Measurements from ENCODE around the gene GABBR2.
"Not testable (repeated sequence)": the region's sequence is repeated elsewhere in the genome, so short reads cannot be mapped to it uniquely, and the experiment has no call there.

GABBR2 gene

GRCh38 chr9:98468567-98469239 lies 240.0 kb downstream of the GABBR2 start:
- no peak for DNase-seq

GRCh38 chr9:98465799-98466198 lies 242.9 kb downstream of the GABBR2 start:
- DNase-seq, result no peak

GRCh38 chr9:98464156-98464690 lies 244.5 kb downstream of the GABBR2 start:
- not testable (repeated sequence) for DNase-seq

- no peak for DNase-seq
These were observed 246.4 kb downstream of the GABBR2 start for GRCh38 chr9:98462310-98462709.

GRCh38 chr9:98460704-98461103 lies 248.0 kb downstream of the GABBR2 start:
- no peak for DNase-seq

GRCh38 chr9:98457726-98458370 lies 250.9 kb downstream of the GABBR2 start:
- DNase-seq, result no peak

GRCh38 chr9:98456156-98456613 lies 252.6 kb downstream of the GABBR2 start:
- DNase-seq, result no peak

- no peak for DNase-seq
These were observed 253.2 kb downstream of the GABBR2 start for GRCh38 chr9:98455256-98456155.

- DNase-seq, result no peak
These were observed 255.0 kb downstream of the GABBR2 start for GRCh38 chr9:98453589-98454311.

GRCh38 chr9:98451576-98451975 lies 257.2 kb downstream of the GABBR2 start:
- no peak for DNase-seq

- DNase-seq, result no peak
These were observed 258.2 kb downstream of the GABBR2 start for GRCh38 chr9:98450496-98450895.

GRCh38 chr9:98449871-98450270 lies 258.9 kb downstream of the GABBR2 start:
- no peak for DNase-seq

GRCh38 chr9:98445576-98445975 lies 263.2 kb downstream of the GABBR2 start:
- no peak for DNase-seq

GRCh38 chr9:98444601-98445000 lies 264.1 kb downstream of the GABBR2 start:
- DNase-seq, result no peak

- DNase-seq, result no peak
These were observed 266.2 kb downstream of the GABBR2 start for GRCh38 chr9:98442541-98442940.

GRCh38 chr9:98442114-98442513 lies 266.6 kb downstream of the GABBR2 start:
- DNase-seq, result no peak

GRCh38 chr9:98438666-98439065 lies 270.1 kb downstream of the GABBR2 start:
- no peak for DNase-seq

- no peak for DNase-seq
These were observed 271.2 kb downstream of the GABBR2 start for GRCh38 chr9:98437458-98438034.

- no peak for DNase-seq
These were observed 275.8 kb downstream of the GABBR2 start for GRCh38 chr9:98432960-98433359.

- DNase-seq, result no peak
These were observed 276.6 kb downstream of the GABBR2 start for GRCh38 chr9:98432134-98432533.

- DNase-seq, result no peak
These were observed 278.0 kb downstream of the GABBR2 start for GRCh38 chr9:98430535-98431292.
